ENCODE measurements around the gene SPATA13.

The SPATA13 gene

DNA sequence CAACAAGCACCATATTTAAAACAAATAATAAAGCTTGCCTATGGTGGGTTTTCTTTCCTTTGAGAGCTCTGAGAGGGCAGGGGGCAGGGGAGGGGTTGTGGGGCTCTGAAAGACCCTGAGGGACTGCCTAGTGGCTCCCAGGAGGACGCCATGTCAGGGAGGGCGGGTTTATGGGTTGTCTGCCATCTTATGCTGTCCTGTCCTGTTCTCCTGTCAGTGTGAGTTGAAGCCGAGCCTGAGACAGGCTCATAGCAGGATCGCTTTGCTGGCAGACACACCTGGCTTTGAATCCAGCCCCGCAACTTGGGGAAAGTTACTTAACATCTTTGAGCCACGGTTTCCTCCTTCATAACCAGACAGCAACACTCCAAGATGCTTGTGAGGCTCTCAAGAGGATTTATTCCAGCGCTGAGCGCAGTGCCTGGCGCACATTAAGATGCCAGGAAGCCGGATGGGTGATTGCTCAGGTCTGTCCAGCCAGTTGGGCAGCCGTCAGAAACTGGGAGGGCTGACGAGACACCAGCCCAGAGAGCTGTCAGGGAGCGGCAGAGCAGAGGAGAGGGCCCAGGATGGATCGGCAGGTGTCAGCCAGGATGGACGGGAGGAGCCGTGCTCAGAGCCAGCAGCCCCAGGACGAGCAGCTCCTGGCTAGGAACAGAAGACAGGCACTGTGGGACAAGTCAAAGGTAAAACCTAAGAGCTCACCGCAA is 112.1 kb downstream of the SPATA13 start:
- no peak overlapping the region; the same call in 1 of the 2 replicates for H3K4me3 ChIP-seq (ENCODE audit: low read depth, low read length)
- TF ChIP-seq, protein P1, sequence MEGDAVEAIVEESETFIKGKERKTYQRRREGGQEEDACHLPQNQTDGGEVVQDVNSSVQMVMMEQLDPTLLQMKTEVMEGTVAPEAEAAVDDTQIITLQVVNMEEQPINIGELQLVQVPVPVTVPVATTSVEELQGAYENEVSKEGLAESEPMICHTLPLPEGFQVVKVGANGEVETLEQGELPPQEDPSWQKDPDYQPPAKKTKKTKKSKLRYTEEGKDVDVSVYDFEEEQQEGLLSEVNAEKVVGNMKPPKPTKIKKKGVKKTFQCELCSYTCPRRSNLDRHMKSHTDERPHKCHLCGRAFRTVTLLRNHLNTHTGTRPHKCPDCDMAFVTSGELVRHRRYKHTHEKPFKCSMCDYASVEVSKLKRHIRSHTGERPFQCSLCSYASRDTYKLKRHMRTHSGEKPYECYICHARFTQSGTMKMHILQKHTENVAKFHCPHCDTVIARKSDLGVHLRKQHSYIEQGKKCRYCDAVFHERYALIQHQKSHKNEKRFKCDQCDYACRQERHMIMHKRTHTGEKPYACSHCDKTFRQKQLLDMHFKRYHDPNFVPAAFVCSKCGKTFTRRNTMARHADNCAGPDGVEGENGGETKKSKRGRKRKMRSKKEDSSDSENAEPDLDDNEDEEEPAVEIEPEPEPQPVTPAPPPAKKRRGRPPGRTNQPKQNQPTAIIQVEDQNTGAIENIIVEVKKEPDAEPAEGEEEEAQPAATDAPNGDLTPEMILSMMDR (IDR thresholded peaks at IDR 0.05; ENCODE audit: insufficient read depth, low read length, missing control alignments): no peak

DNA sequence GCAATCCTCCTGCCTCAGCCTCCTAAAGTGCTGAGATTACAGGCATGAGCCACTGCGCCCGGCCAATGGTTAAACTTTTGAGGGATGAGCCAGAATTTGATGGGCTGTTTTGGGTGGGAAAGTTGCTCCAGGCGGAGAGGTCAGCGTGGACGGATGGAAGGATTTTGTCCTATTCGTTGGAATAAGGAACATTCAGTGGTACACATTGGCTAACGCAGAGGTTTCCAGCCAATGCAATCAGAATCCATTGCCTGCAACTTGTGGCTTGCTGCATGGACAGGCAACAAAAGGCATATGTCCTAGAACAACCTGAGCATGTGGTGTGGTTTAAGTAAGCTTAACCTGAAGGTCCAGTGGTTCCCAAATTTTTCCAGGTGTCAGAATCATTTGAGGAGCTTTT is 113.4 kb downstream of the SPATA13 start:
- no peak for DNase-seq (ENCODE audit: low read depth, low spot score)
- CTCF ChIA-PET: interaction anchor here (1.8 kb wide), 1 partner anchor 45 kb away, joined by 7 read pairs; no protein-coding TSS in a partner anchor
- POLR2A ChIA-PET: no interaction called here
- H3K4me3 ChIP-seq (ENCODE audit: low read depth, low read length): no peak overlapping the region
- TF ChIP-seq, protein P1 (IDR thresholded peaks at IDR 0.05; ENCODE audit: insufficient read depth, low read length, missing control alignments): no peak

More for the DNA sequence above, 112.1 kb downstream of the SPATA13 start:
- CTCF ChIA-PET: interaction anchor here (1.3 kb wide), 1 partner anchor 11 kb away, joined by 3 read pairs; no protein-coding TSS in a partner anchor
- POLR2A ChIA-PET: no interaction called here
- no peak for DNase-seq (ENCODE audit: low read depth, low spot score)

DNA sequence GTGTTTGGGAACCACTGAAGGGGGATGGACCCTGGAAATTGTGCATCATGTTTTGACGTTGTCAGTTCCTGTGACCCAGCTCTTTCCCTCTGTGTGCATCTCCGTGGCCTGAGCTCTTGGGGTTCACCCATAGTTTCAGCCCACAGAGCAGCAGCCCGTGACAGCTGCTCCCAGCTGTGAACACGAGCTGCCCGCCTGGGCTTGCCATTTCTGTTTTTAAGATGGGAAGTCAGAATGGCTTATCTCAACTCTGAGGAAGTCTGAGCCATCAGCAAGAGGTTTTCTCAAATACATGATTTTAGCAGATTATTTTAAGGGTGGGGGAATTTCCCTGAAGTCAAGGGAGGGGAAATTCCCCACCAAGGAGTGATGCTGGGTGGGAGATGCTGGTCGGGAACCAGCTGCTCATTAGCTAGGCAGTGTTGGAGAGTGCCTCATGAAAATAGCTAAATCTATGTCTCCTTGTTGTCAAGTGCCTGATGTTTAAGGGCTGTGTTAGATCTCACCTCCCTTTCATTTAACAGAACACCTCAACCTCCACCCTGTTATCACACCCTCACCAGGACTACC is 114.0 kb downstream of the SPATA13 start:
- DNase-seq (ENCODE audit: low read depth, low spot score): no peak
- CTCF ChIA-PET: interaction anchor here (1.8 kb wide), 1 partner anchor 46 kb away, joined by 7 read pairs; no protein-coding TSS in a partner anchor
- POLR2A ChIA-PET: no interaction called here
- TF ChIP-seq, protein P1 (IDR thresholded peaks at IDR 0.05; ENCODE audit: insufficient read depth, low read length, missing control alignments): no peak
- H3K4me3 ChIP-seq (ENCODE audit: low read depth, low read length): no peak overlapping the region

DNA sequence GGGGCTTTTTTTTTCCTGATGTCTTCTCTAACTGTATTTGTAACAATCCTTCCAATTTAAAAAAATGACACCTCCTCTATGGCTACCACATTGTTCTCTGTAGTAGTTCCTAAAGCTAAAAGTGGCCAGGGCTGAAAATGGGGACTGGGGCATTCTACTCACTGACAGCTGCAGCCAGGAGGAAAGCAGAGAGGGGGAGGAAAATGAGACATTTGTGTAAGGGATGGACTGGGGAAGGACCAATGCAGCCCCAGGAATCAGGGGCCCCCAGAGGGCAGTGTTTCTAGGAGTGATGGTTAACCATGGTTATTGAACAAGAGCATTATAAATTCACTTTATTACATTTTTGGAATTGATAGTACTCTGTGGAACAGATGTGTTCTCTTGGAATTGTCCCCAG is 114.5 kb downstream of the SPATA13 start:
- no peak for DNase-seq (ENCODE audit: low read depth, low spot score)
- TF ChIP-seq, protein P1 (IDR thresholded peaks at IDR 0.05; ENCODE audit: insufficient read depth, low read length, missing control alignments): no peak
- ChIA-PET POLR2A (no interaction called here), CTCF (interaction anchor here (0.9 to 1.8 kb wide), 2 partner anchors 46 to 314 kb away, joined by 3 to 7 read pairs; no protein-coding TSS in a partner anchor)
- no peak overlapping the region for H3K4me3 ChIP-seq (ENCODE audit: low read depth, low read length)

DNA sequence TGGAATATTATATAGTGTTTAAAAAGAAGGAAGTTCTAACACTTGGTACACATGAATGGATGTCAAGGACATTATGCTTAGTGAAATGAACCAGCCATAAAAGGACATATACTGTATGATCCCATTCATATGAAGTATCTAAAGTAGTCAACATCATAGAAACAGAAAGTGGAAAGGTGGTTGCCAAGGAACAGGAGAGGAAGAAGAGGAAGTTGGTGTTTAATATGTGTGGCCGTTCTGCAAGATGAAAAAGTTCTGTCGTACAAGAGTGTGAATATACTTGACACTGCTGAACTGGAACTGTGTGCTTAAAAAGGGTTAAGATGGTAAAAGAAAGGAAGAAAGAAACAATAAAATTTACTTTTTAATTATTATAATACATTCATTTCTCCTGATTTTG is 115.8 kb downstream of the SPATA13 start:
- ChIA-PET CTCF (no interaction called here), POLR2A (no interaction called here)
- TF ChIP-seq, protein P1 (IDR thresholded peaks at IDR 0.05; ENCODE audit: insufficient read depth, low read length, missing control alignments): no peak
- H3K4me3 ChIP-seq (ENCODE audit: low read depth, low read length): no peak overlapping the region
- DNase-seq (ENCODE audit: low read depth, low spot score): no peak

DNA sequence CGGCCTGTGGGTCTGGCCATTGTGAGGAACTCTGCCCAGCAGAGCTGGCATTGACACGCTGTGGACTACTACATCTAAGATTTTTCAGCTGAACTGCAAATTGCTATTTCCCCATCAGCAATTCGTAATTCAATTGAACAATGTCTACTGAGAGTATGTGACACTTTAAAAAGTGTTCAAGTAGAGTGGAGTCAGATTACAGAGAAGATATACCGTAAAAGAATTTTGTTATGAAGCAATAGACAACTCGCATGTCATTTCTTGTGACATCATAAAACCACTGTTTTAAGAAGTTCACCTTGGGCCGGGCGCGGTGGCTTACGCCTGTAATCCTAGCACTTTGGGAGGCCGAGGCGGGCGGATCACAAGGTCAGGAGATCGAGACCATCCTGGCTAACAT is 116.3 kb downstream of the SPATA13 start:
- DNase-seq (ENCODE audit: low read depth, low spot score): no peak
- ChIA-PET POLR2A (no interaction called here), CTCF (no interaction called here)
- H3K4me3 ChIP-seq (ENCODE audit: low read depth, low read length): no peak overlapping the region
- TF ChIP-seq, protein P1 (IDR thresholded peaks at IDR 0.05; ENCODE audit: insufficient read depth, low read length, missing control alignments): no peak

Data from AG04449 (cell line).